KMS-11 (cell line): ENCODE measurements around the gene AFF1.

Source experiments
- H2AFZ ChIP-seq: fragments of 200-600 bp; sonication (generic); 2 replicates; pipeline ENCODE4 v1.6.1; 2016; ENCODE audit warnings: antibody characterized with exemption, mixed run types, low read depth
- H3K27ac ChIP-seq: fragments of 200-600 bp; sonication (generic); 2 replicates; pipeline ENCODE4 v1.6.1; 2016; ENCODE audit warnings: mild to moderate bottlenecking, mixed run types
- H3K27me3 ChIP-seq: fragments of 200-600 bp; sonication (generic); 2 replicates; pipeline ENCODE4 v1.6.1; 2017; ENCODE audit warnings: mild to moderate bottlenecking, low read depth, mixed run types, moderate library complexity; ENCODE audit not compliant: insufficient read depth
- H3K36me3 ChIP-seq: fragments of 200-600 bp; sonication (generic); 2 replicates; pipeline ENCODE4 v1.6.1; 2017; ENCODE audit warnings: mild to moderate bottlenecking, mixed run types; ENCODE audit not compliant: insufficient read depth
- H3K4me1 ChIP-seq: fragments of 200-600 bp; sonication (generic); 2 replicates; pipeline ENCODE4 v1.6.1; 2016; ENCODE audit warnings: mild to moderate bottlenecking, low read depth, mixed run types; ENCODE audit not compliant: poor library complexity, severe bottlenecking
- H3K4me2 ChIP-seq: fragments of 200-600 bp; sonication (generic); 2 replicates; pipeline ENCODE4 v1.7.0; 2016; ENCODE audit warnings: mild to moderate bottlenecking, mixed run types
- H3K4me3 ChIP-seq: fragments of 200-600 bp; sonication (generic); IDR thresholded peaks from 2 replicates; pipeline ENCODE4 v1.6.1; 2017; ENCODE audit warnings: low read depth, low read length, mixed read lengths; ENCODE audit not compliant: insufficient read depth
- H3K79me2 ChIP-seq: fragments of 200-600 bp; sonication (generic); 2 replicates; pipeline ENCODE4 v1.6.1; 2016; ENCODE audit warnings: low read depth, mixed run types; ENCODE audit not compliant: insufficient read depth
- H3K9ac ChIP-seq: fragments of 200-600 bp; sonication (generic); 2 replicates; pipeline ENCODE4 v1.6.1; 2016; ENCODE audit warnings: mild to moderate bottlenecking, mixed run types
- H4K20me1 ChIP-seq: fragments of 200-600 bp; sonication (generic); 2 replicates; pipeline ENCODE4 v1.6.1; 2016; ENCODE audit warnings: mild to moderate bottlenecking, mixed run types; ENCODE audit not compliant: insufficient read depth
- TF ChIP-seq, protein P1 (sequence below): fragments of 200-600 bp; sonication (generic); conservative IDR thresholded peaks from 2 replicates; pipeline ENCODE4 v1.6.1; 2017; ENCODE audit warnings: low read depth, mild to moderate bottlenecking, antibody characterized with exemption, low read length, moderate library complexity, mixed read lengths

The AFF1 gene

GRCh38 chr4:87077914-87078585, 143.2 kb downstream of the AFF1 start:
- no peak overlapping the region for H3K27ac ChIP-seq
- TF ChIP-seq, protein P1, sequence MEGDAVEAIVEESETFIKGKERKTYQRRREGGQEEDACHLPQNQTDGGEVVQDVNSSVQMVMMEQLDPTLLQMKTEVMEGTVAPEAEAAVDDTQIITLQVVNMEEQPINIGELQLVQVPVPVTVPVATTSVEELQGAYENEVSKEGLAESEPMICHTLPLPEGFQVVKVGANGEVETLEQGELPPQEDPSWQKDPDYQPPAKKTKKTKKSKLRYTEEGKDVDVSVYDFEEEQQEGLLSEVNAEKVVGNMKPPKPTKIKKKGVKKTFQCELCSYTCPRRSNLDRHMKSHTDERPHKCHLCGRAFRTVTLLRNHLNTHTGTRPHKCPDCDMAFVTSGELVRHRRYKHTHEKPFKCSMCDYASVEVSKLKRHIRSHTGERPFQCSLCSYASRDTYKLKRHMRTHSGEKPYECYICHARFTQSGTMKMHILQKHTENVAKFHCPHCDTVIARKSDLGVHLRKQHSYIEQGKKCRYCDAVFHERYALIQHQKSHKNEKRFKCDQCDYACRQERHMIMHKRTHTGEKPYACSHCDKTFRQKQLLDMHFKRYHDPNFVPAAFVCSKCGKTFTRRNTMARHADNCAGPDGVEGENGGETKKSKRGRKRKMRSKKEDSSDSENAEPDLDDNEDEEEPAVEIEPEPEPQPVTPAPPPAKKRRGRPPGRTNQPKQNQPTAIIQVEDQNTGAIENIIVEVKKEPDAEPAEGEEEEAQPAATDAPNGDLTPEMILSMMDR, result no peak
- peaks cover 16% of the 10 kb centered on the region; the same call in 1 of the 2 replicates for H4K20me1 ChIP-seq
- H3K36me3 ChIP-seq, result no peaks in the 10 kb centered on the region
- H3K4me3 ChIP-seq, result no peak overlapping the region
- H3K27me3 ChIP-seq, result no peaks in the 10 kb centered on the region
- no peak overlapping the region for H3K4me2 ChIP-seq
- no peak overlapping the region for H2AFZ ChIP-seq
- H3K4me1 ChIP-seq, result peaks cover 26% of the 10 kb centered on the region
- peaks cover 89% of the 10 kb centered on the region for H3K79me2 ChIP-seq
- no peak overlapping the region for H3K9ac ChIP-seq

DNA sequence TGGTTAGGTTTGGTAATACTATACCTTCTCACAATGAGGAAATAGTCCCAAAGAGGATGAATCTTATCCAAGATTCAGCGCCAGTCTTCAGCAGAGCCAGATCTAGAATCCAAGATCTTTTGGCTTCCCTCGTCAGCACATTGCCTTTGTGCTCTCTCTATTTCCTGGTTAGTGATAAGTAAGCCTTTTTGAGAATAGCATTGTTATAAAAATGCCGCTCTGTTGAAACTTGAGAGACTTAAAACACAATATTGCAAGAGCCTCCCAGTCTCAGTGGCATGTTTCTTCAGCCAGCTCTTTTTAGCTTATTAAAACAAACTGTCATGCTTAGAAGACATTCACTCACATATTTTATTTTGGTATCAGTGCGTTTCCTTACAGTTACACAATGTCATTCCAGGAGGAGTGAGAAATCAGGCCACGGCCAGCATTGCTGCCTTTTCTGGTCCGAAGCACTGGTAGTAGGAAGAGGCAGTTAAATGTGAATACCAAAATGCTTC, 144.2 kb downstream of the AFF1 start:
- Histone ChIP-seq H3K27me3 (no peaks in the 10 kb centered on the region), H3K79me2 (peaks cover 87% of the 10 kb centered on the region), H2AFZ (no peak overlapping the region)

GRCh38 chr4:87079967-87080366, 145.2 kb downstream of the AFF1 start:
- H3K36me3 ChIP-seq, result peaks cover 6% of the 10 kb centered on the region; the same call in 1 of the 2 replicates
- H3K9ac ChIP-seq, result no peak overlapping the region
- no peaks in the 10 kb centered on the region for H3K27me3 ChIP-seq
- H4K20me1 ChIP-seq, result peaks cover 16% of the 10 kb centered on the region; the same call in 1 of the 2 replicates
- peaks cover 8% of the 10 kb centered on the region for H3K4me1 ChIP-seq
- H3K4me2 ChIP-seq, result no peak overlapping the region
- peaks cover 79% of the 10 kb centered on the region for H3K79me2 ChIP-seq
- H3K4me3 ChIP-seq, result no peak overlapping the region
- no peak overlapping the region for H2AFZ ChIP-seq
- TF ChIP-seq, protein P1, result no peak
- no peak overlapping the region for H3K27ac ChIP-seq

More for the DNA sequence above, 144.2 kb downstream of the AFF1 start:
- H3K36me3 ChIP-seq, result peaks cover 5% of the 10 kb centered on the region; the same call in 1 of the 2 replicates
- H3K27ac ChIP-seq, result no peak overlapping the region
- H3K4me2 ChIP-seq, result no peak overlapping the region
- no peak overlapping the region for H3K4me3 ChIP-seq
- H3K4me1 ChIP-seq, result peaks cover 17% of the 10 kb centered on the region
- H4K20me1 ChIP-seq, result peaks cover 16% of the 10 kb centered on the region; the same call in 1 of the 2 replicates
- TF ChIP-seq, protein P1, result no peak
- H3K9ac ChIP-seq, result no peak overlapping the region

DNA sequence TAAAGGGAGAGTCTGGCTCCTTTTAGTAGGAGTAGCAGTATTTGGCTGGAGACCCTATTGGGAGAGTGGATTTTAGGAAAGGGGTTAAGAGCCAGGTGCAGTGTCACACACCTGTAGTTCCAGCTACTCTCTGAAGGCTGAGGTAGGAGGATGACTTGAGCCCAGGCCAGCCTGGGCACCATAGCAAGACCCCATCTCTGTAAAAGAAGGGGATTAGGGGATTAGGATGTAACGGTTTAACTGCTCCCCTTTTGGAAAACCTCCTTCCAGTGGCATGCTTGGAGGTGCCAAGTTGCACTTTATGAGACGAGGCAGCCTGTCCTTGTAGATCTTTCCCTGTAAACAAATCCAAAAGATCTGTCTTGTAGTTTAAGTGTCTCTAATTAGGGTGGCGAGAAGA, 145.7 kb downstream of the AFF1 start:
- peaks cover 16% of the 10 kb centered on the region; the same call in 1 of the 2 replicates for H4K20me1 ChIP-seq
- peaks cover 7% of the 10 kb centered on the region for H3K4me1 ChIP-seq
- H3K4me3 ChIP-seq, result no peak overlapping the region
- TF ChIP-seq, protein P1, result no peak
- no peak overlapping the region for H3K27ac ChIP-seq
- H2AFZ ChIP-seq, result no peak overlapping the region
- H3K4me2 ChIP-seq, result no peak overlapping the region
- H3K9ac ChIP-seq, result no peak overlapping the region
- H3K36me3 ChIP-seq, result peaks cover 6% of the 10 kb centered on the region; the same call in 1 of the 2 replicates
- H3K27me3 ChIP-seq, result no peaks in the 10 kb centered on the region
- peaks cover 76% of the 10 kb centered on the region for H3K79me2 ChIP-seq
